Activated naive CD8-positive, alpha-beta T cell treated with anti-CD3 and anti-CD28 coated beads, Interleukin-2, amount 10 ng/mL, durations not matched to agents 7 days and 5 days (primary cell): Measurements from ENCODE around the gene TUB. TPM values are rescaled to one million over a fixed set of nuclear protein-coding genes. Genes with fewer than 3 reads are reported as not detected.

ENCODE experiments used
- total RNA-seq, 2 experiments: library from RNA; stranded (reverse); gene quantifications; one replicate each; pipeline ENCODE4 v1.2.3, GENCODE V29; 2021

Gene TUB
- total RNA-seq, 2 experiments from 2014 or later: 0.14 TPM; not detected in 1

Other genes with a start within 250 kb of the TUB start
- not detected for gene OR10A6, start 149.9 kb upstream of the TUB start, total RNA-seq
- gene OR10A3, start 139.5 kb upstream of the TUB start, total RNA-seq: not detected
- not detected for gene NLRP10, start 115.8 kb upstream of the TUB start, total RNA-seq
- 100 to 1,000 TPM; 226 to 233 TPM for gene EIF3F, start 93.9 kb upstream of the TUB start, total RNA-seq
- gene RIC3, start 87.8 kb downstream of the TUB start, total RNA-seq: 10 to 100 TPM; 18.6 to 18.7 TPM
- gene LMO1, start 182.7 kb downstream of the TUB start, total RNA-seq: not detected